HEK293 (cell line): ENCODE data around the gene CDK2.

Experiments used
- CTCF ChIA-PET: fragments of 350-600 bp; formaldehyde crosslinking; extraction: SDS; loops from one replicate; lab custom pipeline; 2021; ENCODE audit warnings: antibody characterized with exemption; lab: Yijun Ruan, JAX
- POLR2A ChIA-PET: fragments of 300-600 bp; formaldehyde crosslinking; extraction: SDS; loops from one replicate; lab custom pipeline; 2020; ENCODE audit warnings: antibody characterized with exemption, inconsistent platforms; lab: Yijun Ruan, JAX
- H3K27ac ChIP-seq: fragments of 200-500 bp; sonication (Bioruptor generic); 2 replicates; pipeline ENCODE4 v1.5.1; 2014; ENCODE audit warnings: low read depth, low read length, control low read depth, inconsistent platforms; ENCODE audit errors: extremely low read depth
- H3K36me3 ChIP-seq, 2 experiments: fragments of 200-500 bp in 1 of 2; sonication (Bioruptor generic) in 1 of 2; 1 replicate in 1 of 2; 2 replicates in 1 of 2; pipeline ENCODE4 v1.5.1; 2014 to 2017; ENCODE audit warnings: inconsistent platforms in 2 of 2, low read length in 2 of 2; ENCODE audit not compliant: control insufficient read depth in 2 of 2, insufficient read depth in 1 of 2
- H3K4me1 ChIP-seq: fragments of 200-500 bp; sonication (Bioruptor generic); 2 replicates; pipeline ENCODE4 v1.5.1; 2014; ENCODE audit warnings: mild to moderate bottlenecking, low read length, inconsistent platforms; ENCODE audit not compliant: control insufficient read depth, insufficient read depth
- H3K4me3 ChIP-seq: 2 replicates; pipeline ENCODE4 v1.5.1; 2011; ENCODE audit warnings: low read depth, mild to moderate bottlenecking, control low read depth, low read length, moderate library complexity
- H3K9me3 ChIP-seq: fragments of 200-500 bp; sonication (Bioruptor generic); 2 replicates; pipeline ENCODE4 v1.5.1; 2014; ENCODE audit warnings: low read depth, low read length, inconsistent platforms; ENCODE audit not compliant: control insufficient read depth, insufficient read depth
- KLF1 ChIP-seq: fragments of 450-650 bp; formaldehyde crosslinking; IDR thresholded peaks from 2 replicates; pipeline ENCODE4 v1.5.1; 2016; ENCODE audit warnings: missing biosample characterization, missing genetic modification characterization
- SCRT1 ChIP-seq: fragments of 450-650 bp; formaldehyde crosslinking; IDR thresholded peaks from 2 replicates; pipeline ENCODE4 v1.5.1; 2016; ENCODE audit warnings: missing biosample characterization, missing genetic modification characterization, borderline replicate concordance
- WT1 ChIP-seq: fragments of 450-650 bp; formaldehyde crosslinking; IDR thresholded peaks from 2 replicates; pipeline ENCODE4 v1.5.1; 2016; ENCODE audit warnings: missing biosample characterization, missing genetic modification characterization
- ZEB2 ChIP-seq: fragments of 450-650 bp; formaldehyde crosslinking; IDR thresholded peaks from 2 replicates; pipeline ENCODE4 v1.5.1; 2016; ENCODE audit warnings: missing biosample characterization, missing genetic modification characterization
- ZFP3 ChIP-seq: fragments of 450-650 bp; formaldehyde crosslinking; IDR thresholded peaks from 2 replicates; pipeline ENCODE4 v1.5.1; 2016; ENCODE audit warnings: low read depth, missing biosample characterization, missing genetic modification characterization
- ZFP41 ChIP-seq: fragments of 450-650 bp; formaldehyde crosslinking; IDR thresholded peaks from 2 replicates; pipeline ENCODE4 v1.5.1; 2016; ENCODE audit warnings: missing biosample characterization, missing genetic modification characterization, borderline replicate concordance
- ZNF146 ChIP-seq: fragments of 450-650 bp; formaldehyde crosslinking; IDR thresholded peaks from 2 replicates; pipeline ENCODE4 v1.5.1; 2016; ENCODE audit warnings: missing biosample characterization, missing genetic modification characterization
- ZNF157 ChIP-seq: fragments of 450-650 bp; formaldehyde crosslinking; IDR thresholded peaks from 2 replicates; pipeline ENCODE4 v1.5.1; 2016; ENCODE audit warnings: missing biosample characterization, missing genetic modification characterization
- ZNF16 ChIP-seq: fragments of 450-650 bp; formaldehyde crosslinking; IDR thresholded peaks from 2 replicates; pipeline ENCODE4 v1.5.1; 2016; ENCODE audit warnings: low read depth, missing biosample characterization, missing genetic modification characterization
- ZNF211 ChIP-seq: fragments of 450-650 bp; formaldehyde crosslinking; IDR thresholded peaks from 2 replicates; pipeline ENCODE4 v1.5.1; 2016; ENCODE audit warnings: low read depth, missing biosample characterization, missing genetic modification characterization
- ZNF221 ChIP-seq: fragments of 450-650 bp; formaldehyde crosslinking; IDR thresholded peaks from 2 replicates; pipeline ENCODE4 v1.5.1; 2017; ENCODE audit warnings: missing biosample characterization, missing genetic modification characterization, borderline replicate concordance
- ZNF311 ChIP-seq: fragments of 450-650 bp; formaldehyde crosslinking; IDR thresholded peaks from 2 replicates; pipeline ENCODE4 v1.5.1; 2017; ENCODE audit warnings: missing biosample characterization, missing genetic modification characterization, borderline replicate concordance
- ZNF354C ChIP-seq: fragments of 450-650 bp; formaldehyde crosslinking; IDR thresholded peaks from 2 replicates; pipeline ENCODE4 v1.5.1; 2016; ENCODE audit warnings: missing biosample characterization, missing genetic modification characterization, low read depth, borderline replicate concordance
- ZNF555 ChIP-seq: fragments of 450-650 bp; formaldehyde crosslinking; conservative IDR thresholded peaks from 2 replicates; pipeline ENCODE4 v1.5.1; 2017; ENCODE audit warnings: missing biosample characterization, mild to moderate bottlenecking, missing genetic modification characterization, inconsistent platforms
- ZNF623 ChIP-seq: fragments of 450-650 bp; formaldehyde crosslinking; IDR thresholded peaks from 2 replicates; pipeline ENCODE4 v1.5.1; 2016; ENCODE audit warnings: missing biosample characterization, missing genetic modification characterization
- ZNF664 ChIP-seq: fragments of 450-650 bp; formaldehyde crosslinking; IDR thresholded peaks from 2 replicates; pipeline ENCODE4 v1.5.1; 2016; ENCODE audit warnings: missing biosample characterization, missing genetic modification characterization
- ZNF791 ChIP-seq: fragments of 450-650 bp; formaldehyde crosslinking; IDR thresholded peaks from 2 replicates; pipeline ENCODE4 v1.5.1; 2016; ENCODE audit warnings: missing biosample characterization, missing genetic modification characterization
- ZSCAN16 ChIP-seq: fragments of 450-650 bp; formaldehyde crosslinking; IDR thresholded peaks from 2 replicates; pipeline ENCODE4 v1.5.1; 2016; ENCODE audit warnings: missing biosample characterization, missing genetic modification characterization
- ZXDB ChIP-seq: fragments of 450-650 bp; formaldehyde crosslinking; IDR thresholded peaks from 2 replicates; pipeline ENCODE4 v1.5.1; 2016; ENCODE audit warnings: missing biosample characterization, missing genetic modification characterization
- TF ChIP-seq, protein P1 (sequence below): fragments of 450-650 bp; formaldehyde crosslinking; IDR thresholded peaks from 2 replicates; pipeline ENCODE4 v1.5.1; 2016; ENCODE audit warnings: missing biosample characterization, missing genetic modification characterization
- TF ChIP-seq, protein P2 (sequence below): fragments of 450-650 bp; IDR thresholded peaks from 2 replicates; pipeline ENCODE4 v1.5.1; 2018; ENCODE audit warnings: missing biosample characterization, mild to moderate bottlenecking, missing genetic modification characterization
- TF ChIP-seq, protein P3 (sequence below): fragments of 450-650 bp; formaldehyde crosslinking; IDR thresholded peaks from 2 replicates; pipeline ENCODE4 v1.5.1; 2016; ENCODE audit warnings: missing biosample characterization, missing genetic modification characterization
- TF ChIP-seq, protein P4 (sequence below): fragments of 450-650 bp; formaldehyde crosslinking; IDR thresholded peaks from 2 replicates; pipeline ENCODE4 v1.5.1; 2016; ENCODE audit warnings: missing biosample characterization, missing genetic modification characterization
- TF ChIP-seq, protein P5 (sequence below): fragments of 450-650 bp; formaldehyde crosslinking; IDR thresholded peaks from 2 replicates; pipeline ENCODE4 v1.5.1; 2016; ENCODE audit warnings: missing biosample characterization, missing genetic modification characterization

CDK2 gene

DNA sequence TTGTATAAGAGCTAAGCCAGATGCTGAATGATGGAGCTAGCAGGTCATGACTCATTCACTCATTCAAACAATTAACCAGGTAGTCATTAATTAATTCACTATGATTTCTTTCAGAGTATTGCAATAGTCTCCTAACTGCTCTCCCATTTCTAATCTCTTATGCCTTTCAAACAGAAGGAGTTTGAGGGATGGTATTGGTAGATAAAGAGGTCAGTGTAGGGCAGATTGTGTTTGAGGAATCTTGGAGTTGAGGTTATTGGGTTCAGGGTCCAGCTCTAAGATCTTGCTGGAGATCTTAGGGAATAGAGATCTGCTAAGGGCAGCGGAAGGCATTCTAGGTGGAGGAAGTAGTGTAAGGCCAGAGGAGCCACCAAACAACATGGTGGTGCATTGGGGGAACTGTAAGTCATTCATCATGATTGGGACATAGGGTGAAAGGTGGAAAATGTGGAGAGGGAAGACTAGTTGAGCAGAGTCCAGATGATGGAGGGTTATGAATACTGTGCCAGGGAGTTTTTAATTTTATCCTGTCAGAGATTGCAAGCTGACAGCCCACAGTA lies 24.0 kb upstream of the CDK2 start:
- ChIA-PET CTCF (interaction anchor here (0.9 to 2.6 kb wide), 6 partner anchors 10 to 204 kb away, joined by 3 to 21 read pairs (median 4); no protein-coding TSS in a partner anchor), POLR2A (no interaction called here)
- H3K4me3 ChIP-seq = no peak overlapping the region
- H3K9me3 ChIP-seq = no peaks in the 10 kb centered on the region
- no peaks in the 10 kb centered on the region for H3K4me1 ChIP-seq
- no peaks in the 10 kb centered on the region for H3K36me3 ChIP-seq
- TF ChIP-seq ZNF211 (no peak), ZNF157 (no peak), ZNF311 (no peak), ZNF16 (tag by site-specific recombination) (no peak), ZNF146 (tag by site-specific recombination) (no peak), ZNF664 (tag by site-specific recombination) (no peak), ZNF791 (no peak), ZNF221 (no peak), ZEB2 (tag by site-specific recombination) (no peak), ZNF354C (tag by site-specific recombination) (no peak), ZNF555 (tag by site-specific recombination) (no peak), KLF1 (tag by site-specific recombination) (no peak), SCRT1 (tag by site-specific recombination) (no peak), WT1 (tag by site-specific recombination) (no peak), ZFP3 (tag by site-specific recombination) (no peak)
- TF ChIP-seq, protein P1, sequence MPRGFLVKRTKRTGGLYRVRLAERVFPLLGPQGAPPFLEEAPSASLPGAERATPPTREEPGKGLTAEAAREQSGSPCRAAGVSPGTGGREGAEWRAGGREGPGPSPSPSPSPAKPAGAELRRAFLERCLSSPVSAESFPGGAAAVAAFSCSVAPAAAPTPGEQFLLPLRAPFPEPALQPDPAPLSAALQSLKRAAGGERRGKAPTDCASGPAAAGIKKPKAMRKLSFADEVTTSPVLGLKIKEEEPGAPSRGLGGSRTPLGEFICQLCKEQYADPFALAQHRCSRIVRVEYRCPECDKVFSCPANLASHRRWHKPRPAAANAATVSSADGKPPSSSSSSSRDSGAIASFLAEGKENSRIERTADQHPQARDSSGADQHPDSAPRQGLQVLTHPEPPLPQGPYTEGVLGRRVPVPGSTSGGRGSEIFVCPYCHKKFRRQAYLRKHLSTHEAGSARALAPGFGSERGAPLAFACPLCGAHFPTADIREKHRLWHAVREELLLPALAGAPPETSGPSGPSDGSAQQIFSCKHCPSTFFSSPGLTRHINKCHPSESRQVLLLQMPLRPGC (tag by site-specific recombination) = no peak
- TF ChIP-seq, protein P2, sequence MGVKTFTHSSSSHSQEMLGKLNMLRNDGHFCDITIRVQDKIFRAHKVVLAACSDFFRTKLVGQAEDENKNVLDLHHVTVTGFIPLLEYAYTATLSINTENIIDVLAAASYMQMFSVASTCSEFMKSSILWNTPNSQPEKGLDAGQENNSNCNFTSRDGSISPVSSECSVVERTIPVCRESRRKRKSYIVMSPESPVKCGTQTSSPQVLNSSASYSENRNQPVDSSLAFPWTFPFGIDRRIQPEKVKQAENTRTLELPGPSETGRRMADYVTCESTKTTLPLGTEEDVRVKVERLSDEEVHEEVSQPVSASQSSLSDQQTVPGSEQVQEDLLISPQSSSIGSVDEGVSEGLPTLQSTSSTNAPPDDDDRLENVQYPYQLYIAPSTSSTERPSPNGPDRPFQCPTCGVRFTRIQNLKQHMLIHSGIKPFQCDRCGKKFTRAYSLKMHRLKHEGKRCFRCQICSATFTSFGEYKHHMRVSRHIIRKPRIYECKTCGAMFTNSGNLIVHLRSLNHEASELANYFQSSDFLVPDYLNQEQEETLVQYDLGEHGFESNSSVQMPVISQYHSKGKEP (tag by site-specific recombination) = no peak
- TF ChIP-seq, protein P3, sequence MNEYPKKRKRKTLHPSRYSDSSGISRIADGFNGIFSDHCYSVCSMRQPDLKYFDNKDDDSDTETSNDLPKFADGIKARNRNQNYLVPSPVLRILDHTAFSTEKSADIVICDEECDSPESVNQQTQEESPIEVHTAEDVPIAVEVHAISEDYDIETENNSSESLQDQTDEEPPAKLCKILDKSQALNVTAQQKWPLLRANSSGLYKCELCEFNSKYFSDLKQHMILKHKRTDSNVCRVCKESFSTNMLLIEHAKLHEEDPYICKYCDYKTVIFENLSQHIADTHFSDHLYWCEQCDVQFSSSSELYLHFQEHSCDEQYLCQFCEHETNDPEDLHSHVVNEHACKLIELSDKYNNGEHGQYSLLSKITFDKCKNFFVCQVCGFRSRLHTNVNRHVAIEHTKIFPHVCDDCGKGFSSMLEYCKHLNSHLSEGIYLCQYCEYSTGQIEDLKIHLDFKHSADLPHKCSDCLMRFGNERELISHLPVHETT = no peak
- TF ChIP-seq, protein P4, sequence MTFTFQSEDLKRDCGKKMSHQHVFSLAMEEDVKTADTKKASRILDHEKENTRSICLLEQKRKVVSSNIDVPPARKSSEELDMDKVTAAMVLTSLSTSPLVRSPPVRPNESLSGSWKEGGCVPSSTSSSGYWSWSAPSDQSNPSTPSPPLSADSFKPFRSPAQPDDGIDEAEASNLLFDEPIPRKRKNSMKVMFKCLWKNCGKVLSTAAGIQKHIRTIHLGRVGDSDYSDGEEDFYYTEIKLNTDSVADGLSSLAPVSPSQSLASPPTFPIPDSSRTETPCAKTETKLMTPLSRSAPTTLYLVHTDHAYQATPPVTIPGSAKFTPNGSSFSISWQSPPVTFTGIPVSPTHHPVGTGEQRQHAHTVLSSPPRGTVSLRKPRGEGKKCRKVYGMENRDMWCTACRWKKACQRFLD (tag by site-specific recombination) = no peak
- H3K27ac ChIP-seq = no peak overlapping the region

DNA sequence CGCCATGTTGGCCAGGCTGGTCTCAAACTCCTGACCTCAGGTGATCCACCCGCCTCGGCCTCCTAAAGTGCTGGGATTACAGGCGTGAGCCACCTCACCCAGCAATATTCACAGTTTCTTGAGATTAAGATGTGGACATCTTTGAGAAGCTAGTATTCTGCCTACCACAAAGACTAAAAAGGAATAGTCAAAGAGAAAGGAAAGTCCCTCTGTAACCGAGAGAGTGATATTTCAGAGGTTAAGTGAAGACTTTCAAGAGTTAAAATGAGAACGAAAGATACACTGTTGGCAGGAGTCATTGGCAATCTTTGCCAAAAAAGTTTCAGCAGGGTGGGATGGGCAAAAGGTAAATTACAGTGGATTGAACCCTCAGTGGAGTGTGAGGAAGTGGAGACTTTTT lies 20.1 kb upstream of the CDK2 start:
- ChIA-PET CTCF (interaction anchor here (1.0 kb wide), 1 partner anchor 50 kb away, joined by 3 read pairs; no protein-coding TSS in a partner anchor), POLR2A (no interaction called here)
- Histone ChIP-seq H3K9me3 (no peaks in the 10 kb centered on the region), H3K4me3 (no peak overlapping the region), H3K27ac (no peak overlapping the region), H3K4me1 (no peaks in the 10 kb centered on the region), H3K36me3 (no peaks in the 10 kb centered on the region)
- no peak for TF ChIP-seq ZSCAN16
- no peak for TF ChIP-seq ZNF623 (tag by site-specific recombination)
- TF ChIP-seq ZXDB = no peak
- TF ChIP-seq ZFP41 (tag by site-specific recombination) = no peak
- TF ChIP-seq, protein P5, sequence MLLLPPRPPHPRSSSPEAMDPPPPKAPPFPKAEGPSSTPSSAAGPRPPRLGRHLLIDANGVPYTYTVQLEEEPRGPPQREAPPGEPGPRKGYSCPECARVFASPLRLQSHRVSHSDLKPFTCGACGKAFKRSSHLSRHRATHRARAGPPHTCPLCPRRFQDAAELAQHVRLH = no peak
